ENCODE measurements around the gene TAF1C.

Gene TAF1C

DNA sequence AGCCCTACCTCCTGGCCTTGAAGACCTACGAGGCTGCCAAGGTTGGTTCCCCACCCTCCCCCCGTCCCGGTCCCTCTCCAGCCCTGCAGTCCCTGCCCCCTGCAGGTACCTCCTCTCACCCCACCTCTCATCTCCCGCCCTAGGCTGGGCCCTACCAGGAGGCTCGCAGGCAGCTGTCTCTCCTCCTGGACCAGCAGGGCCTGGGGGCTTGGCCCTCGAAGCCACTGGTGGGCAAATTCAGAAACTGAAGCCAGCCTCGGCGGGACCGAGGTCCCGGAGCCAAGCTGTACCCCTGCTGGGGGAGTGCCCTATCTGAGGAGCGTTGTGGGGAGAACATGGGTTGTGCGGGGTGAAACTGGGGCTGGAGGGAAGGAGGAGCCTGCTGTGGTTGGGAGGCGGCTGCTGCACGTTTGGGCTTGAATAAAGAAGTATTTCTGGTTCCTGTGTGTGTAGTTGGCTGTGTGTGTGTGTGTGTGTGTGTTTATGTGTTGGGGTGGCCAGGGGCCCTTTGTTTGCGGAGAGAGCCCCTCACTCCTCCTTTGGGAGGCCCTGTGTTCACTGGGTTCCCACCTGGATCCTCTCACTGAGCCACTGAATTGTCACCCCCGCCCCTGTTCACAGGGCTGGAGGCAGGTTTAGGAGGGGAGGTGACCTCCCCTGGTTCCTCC, 10.0 kb upstream of the TAF1C start:
- Histone ChIP-seq H3K27me3 (ENCODE audit: control insufficient read depth, insufficient read depth, low read length) (no peaks in the 10 kb centered on the region), H3K9me3 (ENCODE audit: control insufficient read depth, insufficient read depth, low read length) (no peaks in the 10 kb centered on the region), H3K27ac (ENCODE audit: low read length) (no peak overlapping the region), H3K36me3 (ENCODE audit: control insufficient read depth, insufficient read depth, low read length) (no peaks in the 10 kb centered on the region), H3K4me3 (ENCODE audit: low read length) (no peak overlapping the region), H3K4me1 (ENCODE audit: control insufficient read depth, insufficient read depth, low read length) (no peaks in the 10 kb centered on the region)
- no CpG with 5 or more reads among the region's 16 CpGs for WGBS (ENCODE audit: insufficient coverage, insufficient read length)
- no peak for DNase-seq (ENCODE audit: low read depth, low spot score)

GRCh38 chr16:84196101-84196500, 9.2 kb upstream of the TAF1C start:
- Histone ChIP-seq H3K27ac (ENCODE audit: low read length) (no peak overlapping the region), H3K27me3 (ENCODE audit: control insufficient read depth, insufficient read depth, low read length) (no peaks in the 10 kb centered on the region), H3K9me3 (ENCODE audit: control insufficient read depth, insufficient read depth, low read length) (no peaks in the 10 kb centered on the region), H3K4me1 (ENCODE audit: control insufficient read depth, insufficient read depth, low read length) (no peaks in the 10 kb centered on the region), H3K36me3 (ENCODE audit: control insufficient read depth, insufficient read depth, low read length) (no peaks in the 10 kb centered on the region), H3K4me3 (ENCODE audit: low read length) (no peak overlapping the region)
- WGBS (ENCODE audit: insufficient coverage, insufficient read length), result no CpG with 5 or more reads among the region's 16 CpGs
- DNase-seq (ENCODE audit: low read depth, low spot score), result no peak

- no peak for DNase-seq (ENCODE audit: low read depth, low spot score)
- WGBS (ENCODE audit: insufficient coverage, insufficient read length), result no CpG with 5 or more reads among the region's 38 CpGs
- H3K4me3 ChIP-seq (ENCODE audit: low read length), result no peak overlapping the region
Observed at GRCh38 chr16:84195201-84196093, 8.6 kb upstream of the TAF1C start.

DNA sequence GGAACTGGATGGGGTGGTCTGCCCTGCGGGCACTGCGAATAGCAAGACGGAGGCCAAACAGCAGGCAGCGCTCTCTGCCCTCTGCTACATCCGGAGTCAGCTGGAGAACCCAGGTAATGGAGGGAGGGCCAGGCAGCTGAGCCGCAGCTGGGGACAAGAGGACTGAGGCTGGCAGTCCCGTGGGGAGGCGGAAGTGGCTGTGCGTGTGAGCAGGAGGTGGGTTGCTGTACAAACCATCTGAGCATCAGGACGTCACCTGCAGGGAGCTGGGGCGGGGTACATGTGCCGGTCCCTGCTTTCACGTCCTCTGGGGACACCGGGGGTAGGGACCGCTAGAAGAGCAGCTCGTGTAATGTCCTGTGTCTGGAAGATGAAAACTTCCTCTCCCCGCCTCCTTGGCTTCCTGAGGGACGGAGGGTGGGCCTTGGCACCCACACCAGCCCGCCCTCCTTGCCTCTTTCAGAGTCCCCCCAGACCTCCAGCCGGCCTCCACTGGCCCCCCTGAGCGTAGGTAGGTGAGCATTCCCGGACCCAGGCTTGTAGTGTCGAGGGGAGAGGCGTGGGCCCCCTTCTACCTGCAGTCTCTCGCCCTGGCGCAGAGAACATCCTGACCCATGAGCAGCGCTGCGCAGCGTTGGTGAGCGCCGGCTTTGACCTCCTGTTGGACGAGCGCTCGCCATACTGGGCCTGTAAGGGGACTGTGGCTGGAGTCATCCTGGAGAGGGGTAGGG, 7.8 kb upstream of the TAF1C start:
- no CpG with 5 or more reads among the region's 34 CpGs for WGBS (ENCODE audit: insufficient coverage, insufficient read length)
- H3K27me3 ChIP-seq (ENCODE audit: control insufficient read depth, insufficient read depth, low read length), result no peaks in the 10 kb centered on the region
- H3K4me3 ChIP-seq (ENCODE audit: low read length), result no peak overlapping the region
- H3K27ac ChIP-seq (ENCODE audit: low read length), result no peak overlapping the region
- no peaks in the 10 kb centered on the region for H3K36me3 ChIP-seq (ENCODE audit: control insufficient read depth, insufficient read depth, low read length)
- no peak for DNase-seq (ENCODE audit: low read depth, low spot score)
- no peaks in the 10 kb centered on the region for H3K4me1 ChIP-seq (ENCODE audit: control insufficient read depth, insufficient read depth, low read length)
- H3K9me3 ChIP-seq (ENCODE audit: control insufficient read depth, insufficient read depth, low read length), result no peaks in the 10 kb centered on the region

More at GRCh38 chr16:84195201-84196093, 8.6 kb upstream of the TAF1C start:
- H3K36me3 ChIP-seq (ENCODE audit: control insufficient read depth, insufficient read depth, low read length), result no peaks in the 10 kb centered on the region
- no peaks in the 10 kb centered on the region for H3K9me3 ChIP-seq (ENCODE audit: control insufficient read depth, insufficient read depth, low read length)
- H3K27ac ChIP-seq (ENCODE audit: low read length), result no peak overlapping the region
- H3K4me1 ChIP-seq (ENCODE audit: control insufficient read depth, insufficient read depth, low read length), result no peaks in the 10 kb centered on the region
- no peaks in the 10 kb centered on the region for H3K27me3 ChIP-seq (ENCODE audit: control insufficient read depth, insufficient read depth, low read length)

GRCh38 chr16:84194018-84194417, 7.2 kb upstream of the TAF1C start:
- Histone ChIP-seq H3K27me3 (ENCODE audit: control insufficient read depth, insufficient read depth, low read length) (no peaks in the 10 kb centered on the region), H3K4me3 (ENCODE audit: low read length) (no peak overlapping the region), H3K9me3 (ENCODE audit: control insufficient read depth, insufficient read depth, low read length) (no peaks in the 10 kb centered on the region), H3K4me1 (ENCODE audit: control insufficient read depth, insufficient read depth, low read length) (no peaks in the 10 kb centered on the region), H3K27ac (ENCODE audit: low read length) (no peak overlapping the region), H3K36me3 (ENCODE audit: control insufficient read depth, insufficient read depth, low read length) (no peaks in the 10 kb centered on the region)
- DNase-seq (ENCODE audit: low read depth, low spot score), result no peak
- WGBS (ENCODE audit: insufficient coverage, insufficient read length), result no CpG with 5 or more reads among the region's 11 CpGs

DNA sequence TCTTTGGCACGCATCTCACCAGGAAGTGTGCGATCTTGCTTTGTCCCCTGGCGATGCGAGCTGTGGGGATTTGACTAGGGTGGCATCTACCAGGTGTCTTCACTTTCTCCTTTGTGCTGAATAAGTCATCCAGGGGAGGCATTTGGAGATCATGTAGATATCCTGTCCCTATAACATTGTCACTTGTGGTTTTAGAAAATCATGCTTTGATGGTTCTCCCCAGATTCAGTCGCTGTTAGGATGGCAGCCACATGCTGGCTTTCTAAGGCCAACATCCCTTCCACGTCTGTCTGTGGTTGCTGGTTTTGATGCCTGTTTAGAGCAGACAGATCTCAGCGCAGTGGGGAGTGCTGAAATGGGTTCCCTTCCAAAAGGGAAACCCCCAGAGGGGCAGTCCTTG, 6.6 kb upstream of the TAF1C start:
- no CpG with 5 or more reads among the region's 7 CpGs for WGBS (ENCODE audit: insufficient coverage, insufficient read length)
- Histone ChIP-seq H3K27me3 (ENCODE audit: control insufficient read depth, insufficient read depth, low read length) (no peaks in the 10 kb centered on the region), H3K9me3 (ENCODE audit: control insufficient read depth, insufficient read depth, low read length) (no peaks in the 10 kb centered on the region), H3K4me3 (ENCODE audit: low read length) (no peak overlapping the region), H3K4me1 (ENCODE audit: control insufficient read depth, insufficient read depth, low read length) (no peaks in the 10 kb centered on the region), H3K36me3 (ENCODE audit: control insufficient read depth, insufficient read depth, low read length) (no peaks in the 10 kb centered on the region), H3K27ac (ENCODE audit: low read length) (no peak overlapping the region)
- no peak for DNase-seq (ENCODE audit: low read depth, low spot score)

DNA sequence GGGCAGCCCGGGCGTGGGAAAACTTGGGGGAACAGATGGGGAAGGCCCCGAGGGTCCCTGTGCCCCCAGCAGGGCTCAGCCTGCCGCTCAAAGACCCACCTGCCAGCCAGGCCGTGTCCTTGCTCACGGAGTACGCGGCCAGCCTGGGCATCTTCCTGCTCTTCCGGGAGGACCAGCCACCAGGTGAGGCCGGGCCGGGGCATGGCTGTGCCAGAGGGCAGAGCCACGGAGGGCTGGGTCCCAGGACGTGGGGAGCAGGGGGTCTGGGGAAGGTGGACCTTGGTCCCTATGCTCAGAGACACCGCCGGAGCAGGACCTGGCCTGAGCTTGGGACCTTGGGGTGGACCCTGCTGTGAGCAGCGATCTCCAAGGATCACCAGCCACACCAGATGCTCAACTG, 4.6 kb upstream of the TAF1C start:
- Histone ChIP-seq H3K27me3 (ENCODE audit: control insufficient read depth, insufficient read depth, low read length) (no peaks in the 10 kb centered on the region), H3K4me1 (ENCODE audit: control insufficient read depth, insufficient read depth, low read length) (no peaks in the 10 kb centered on the region), H3K36me3 (ENCODE audit: control insufficient read depth, insufficient read depth, low read length) (no peaks in the 10 kb centered on the region), H3K9me3 (ENCODE audit: control insufficient read depth, insufficient read depth, low read length) (no peaks in the 10 kb centered on the region), H3K4me3 (ENCODE audit: low read length) (no peak overlapping the region), H3K27ac (ENCODE audit: low read length) (no peak overlapping the region)
- no peak for DNase-seq (ENCODE audit: low read depth, low spot score)
- no CpG with 5 or more reads among the region's 16 CpGs for WGBS (ENCODE audit: insufficient coverage, insufficient read length)

DNA sequence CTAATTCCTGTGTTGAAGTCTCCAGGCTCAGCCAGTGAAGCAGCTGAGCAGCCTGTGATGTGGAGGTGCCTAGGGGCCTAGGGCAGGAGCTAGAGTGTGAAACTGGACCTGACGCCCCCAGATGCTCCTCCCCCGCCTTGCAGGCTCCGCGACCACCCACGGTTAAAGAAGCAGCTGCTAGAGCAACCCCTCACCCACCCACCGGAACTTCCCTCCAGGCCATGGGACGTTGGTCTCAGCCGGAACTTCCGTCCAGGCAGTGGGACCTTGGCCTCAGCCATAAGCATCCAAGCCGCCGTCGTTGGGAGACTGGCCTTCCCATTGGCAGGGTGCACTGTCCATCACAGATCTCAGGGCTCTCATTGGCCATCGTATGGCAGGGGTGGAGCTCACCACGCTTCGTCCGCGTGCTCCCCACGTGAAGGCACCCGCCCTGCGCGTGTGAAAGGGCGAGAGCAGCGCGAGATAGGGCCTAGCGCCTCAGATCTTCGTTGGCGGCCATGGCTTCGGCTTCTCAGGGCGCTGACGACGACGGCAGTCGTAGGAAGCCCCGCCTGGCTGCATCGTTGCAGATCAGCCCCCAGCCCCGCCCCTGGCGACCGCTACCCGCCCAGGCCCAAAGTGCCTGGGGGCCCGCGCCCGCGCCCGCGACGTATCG, 4.0 kb upstream of the TAF1C start, which contains the start of gene ADAD2:
ADAD2 (plus strand) TSS at position 427 of the 658 bp plus-strand sequence; CDS start at position 501, 74 bp downstream.
- Histone ChIP-seq H3K36me3 (ENCODE audit: control insufficient read depth, insufficient read depth, low read length) (no peaks in the 10 kb centered on the region), H3K27me3 (ENCODE audit: control insufficient read depth, insufficient read depth, low read length) (no peaks in the 10 kb centered on the region), H3K9me3 (ENCODE audit: control insufficient read depth, insufficient read depth, low read length) (no peaks in the 10 kb centered on the region), H3K4me1 (ENCODE audit: control insufficient read depth, insufficient read depth, low read length) (no peaks in the 10 kb centered on the region), H3K4me3 (ENCODE audit: low read length) (no peak within 1 kb of the TSS), H3K27ac (ENCODE audit: low read length) (no peak within 1 kb of the TSS)
- DNase-seq (ENCODE audit: low read depth, low spot score), result peak; percentile 61
- no CpG with 5 or more reads among the region's 47 CpGs for WGBS (ENCODE audit: insufficient coverage, insufficient read length)

DNA sequence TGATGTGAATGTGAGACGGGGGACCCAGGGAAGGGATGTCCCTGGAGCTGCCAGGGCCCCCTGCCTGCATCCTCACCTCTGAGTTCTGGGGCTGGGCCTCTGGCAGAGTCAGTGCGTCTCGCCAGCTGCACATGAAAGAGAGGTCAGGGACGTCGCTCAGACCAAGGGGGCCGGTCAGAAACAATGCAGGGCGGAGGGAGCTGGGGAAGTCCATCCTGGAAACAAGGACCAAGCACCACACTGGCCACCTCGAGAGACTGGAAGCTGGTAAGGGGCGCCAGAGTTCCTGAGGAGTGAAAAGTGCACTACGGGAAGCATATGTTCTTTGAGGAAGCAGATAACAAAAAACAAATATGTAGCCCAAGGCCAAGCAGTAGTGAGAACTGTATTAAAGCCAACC, 2.1 kb downstream of the TAF1C start:
- Histone ChIP-seq H3K4me1 (ENCODE audit: control insufficient read depth, insufficient read depth, low read length) (no peaks in the 10 kb centered on the region), H3K27me3 (ENCODE audit: control insufficient read depth, insufficient read depth, low read length) (no peaks in the 10 kb centered on the region), H3K27ac (ENCODE audit: low read length) (no peak overlapping the region), H3K9me3 (ENCODE audit: control insufficient read depth, insufficient read depth, low read length) (no peaks in the 10 kb centered on the region), H3K4me3 (ENCODE audit: low read length) (no peak overlapping the region), H3K36me3 (ENCODE audit: control insufficient read depth, insufficient read depth, low read length) (peaks cover 33% of the 10 kb centered on the region)
- WGBS (ENCODE audit: insufficient coverage, insufficient read length), result no CpG with 5 or more reads among the region's 10 CpGs
- DNase-seq (ENCODE audit: low read depth, low spot score), result no peak

Data from iPS DF 6.9 (cell line).